ENCODE data around the gene CFAP52. TPM values are rescaled to one million over a fixed set of nuclear protein-coding genes. Genes with fewer than 3 reads are reported as not detected.
"Not testable (repeated sequence)": the region's sequence is repeated elsewhere in the genome, so short reads cannot be mapped to it uniquely, and the experiment has no call there.

Gene CFAP52
- total RNA-seq, 1 donor from 2014 or later: not detected

DNA sequence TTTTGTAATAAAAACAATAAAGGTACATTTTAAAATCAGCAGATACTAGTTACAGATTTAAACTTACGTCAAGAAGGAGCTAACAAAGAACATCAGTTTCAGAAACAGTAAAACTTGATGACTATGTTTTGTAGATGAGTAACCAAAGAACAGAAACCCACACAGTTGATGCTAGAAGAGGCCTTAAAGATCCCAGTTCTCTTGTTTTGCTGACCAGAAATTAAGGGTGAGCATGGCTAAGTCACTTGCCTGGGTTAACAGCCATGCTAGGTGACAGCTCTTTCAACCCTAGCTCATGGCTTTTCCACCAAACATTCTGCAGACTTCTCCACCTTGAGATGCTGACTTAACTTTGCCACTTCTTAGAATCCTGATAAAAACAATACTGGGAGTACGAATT lies 27.2 kb upstream of the CFAP52 start:
- no peak for FAIRE-seq
- Histone ChIP-seq H3K27me3 (ENCODE audit: control insufficient read depth, insufficient read depth, low read length) (no peaks in the 10 kb centered on the region), H3K4me3 (ENCODE audit: low read depth, low read length) (no peak overlapping the region), H3K36me3 (ENCODE audit: control insufficient read depth, insufficient read depth, low read length) (no peaks in the 10 kb centered on the region)
- no peak for DNase-seq (ENCODE audit: low read depth)
- TF ChIP-seq, protein P1, sequence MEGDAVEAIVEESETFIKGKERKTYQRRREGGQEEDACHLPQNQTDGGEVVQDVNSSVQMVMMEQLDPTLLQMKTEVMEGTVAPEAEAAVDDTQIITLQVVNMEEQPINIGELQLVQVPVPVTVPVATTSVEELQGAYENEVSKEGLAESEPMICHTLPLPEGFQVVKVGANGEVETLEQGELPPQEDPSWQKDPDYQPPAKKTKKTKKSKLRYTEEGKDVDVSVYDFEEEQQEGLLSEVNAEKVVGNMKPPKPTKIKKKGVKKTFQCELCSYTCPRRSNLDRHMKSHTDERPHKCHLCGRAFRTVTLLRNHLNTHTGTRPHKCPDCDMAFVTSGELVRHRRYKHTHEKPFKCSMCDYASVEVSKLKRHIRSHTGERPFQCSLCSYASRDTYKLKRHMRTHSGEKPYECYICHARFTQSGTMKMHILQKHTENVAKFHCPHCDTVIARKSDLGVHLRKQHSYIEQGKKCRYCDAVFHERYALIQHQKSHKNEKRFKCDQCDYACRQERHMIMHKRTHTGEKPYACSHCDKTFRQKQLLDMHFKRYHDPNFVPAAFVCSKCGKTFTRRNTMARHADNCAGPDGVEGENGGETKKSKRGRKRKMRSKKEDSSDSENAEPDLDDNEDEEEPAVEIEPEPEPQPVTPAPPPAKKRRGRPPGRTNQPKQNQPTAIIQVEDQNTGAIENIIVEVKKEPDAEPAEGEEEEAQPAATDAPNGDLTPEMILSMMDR (IDR thresholded peaks at IDR 0.05; ENCODE audit: insufficient read depth, low read length, severe bottlenecking): no peak

DNA sequence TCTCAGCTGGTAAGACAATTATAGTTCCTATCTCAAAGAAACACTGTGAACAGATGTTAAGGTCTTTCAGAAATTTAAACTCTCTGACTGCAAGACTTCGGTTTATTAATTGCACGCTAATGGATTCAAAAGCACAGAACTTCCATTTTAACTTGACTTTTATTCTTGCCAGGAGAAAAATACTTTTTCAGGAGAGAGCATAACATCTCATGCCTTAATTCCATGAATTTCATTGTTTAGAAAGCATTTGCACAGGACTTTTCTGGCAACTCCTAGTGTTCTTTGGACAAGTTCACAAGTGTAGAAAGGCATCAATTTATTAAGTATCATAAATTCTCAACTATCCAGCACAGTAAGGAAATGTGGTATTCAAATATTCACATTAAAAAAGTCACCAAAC lies 23.3 kb upstream of the CFAP52 start:
- H3K36me3 ChIP-seq (ENCODE audit: control insufficient read depth, insufficient read depth, low read length): no peaks in the 10 kb centered on the region
- H3K27me3 ChIP-seq (ENCODE audit: control insufficient read depth, insufficient read depth, low read length): no peaks in the 10 kb centered on the region
- no peak overlapping the region for H3K4me3 ChIP-seq (ENCODE audit: low read depth, low read length)
- FAIRE-seq (no peak), DNase-seq (ENCODE audit: low read depth) (no peak)
- TF ChIP-seq, protein P1 (IDR thresholded peaks at IDR 0.05; ENCODE audit: insufficient read depth, low read length, severe bottlenecking): no peak

DNA sequence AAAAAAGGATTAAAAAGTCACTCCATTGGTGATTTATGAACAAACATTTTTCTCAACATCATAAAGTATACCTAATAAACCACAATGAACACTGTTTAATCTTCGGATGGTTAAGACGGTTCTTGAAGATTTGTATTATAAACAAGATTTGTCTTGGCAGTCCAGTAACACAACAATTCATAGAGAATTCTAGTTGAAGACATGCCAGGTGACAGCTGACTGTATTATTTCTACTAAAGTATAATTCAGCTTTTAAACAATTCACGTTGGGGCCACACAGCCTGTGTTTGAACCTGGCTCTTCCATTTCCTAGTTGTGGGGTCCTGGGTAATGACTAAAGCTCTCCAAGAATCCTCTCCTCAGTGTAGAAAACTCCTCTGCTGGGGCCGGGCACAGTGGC lies 22.8 kb upstream of the CFAP52 start:
- Histone ChIP-seq H3K36me3 (ENCODE audit: control insufficient read depth, insufficient read depth, low read length) (no peaks in the 10 kb centered on the region), H3K4me3 (ENCODE audit: low read depth, low read length) (no peak overlapping the region), H3K27me3 (ENCODE audit: control insufficient read depth, insufficient read depth, low read length) (no peaks in the 10 kb centered on the region)
- DNase-seq (ENCODE audit: low read depth): no peak
- FAIRE-seq: no peak
- TF ChIP-seq, protein P1 (IDR thresholded peaks at IDR 0.05; ENCODE audit: insufficient read depth, low read length, severe bottlenecking): no peak

DNA sequence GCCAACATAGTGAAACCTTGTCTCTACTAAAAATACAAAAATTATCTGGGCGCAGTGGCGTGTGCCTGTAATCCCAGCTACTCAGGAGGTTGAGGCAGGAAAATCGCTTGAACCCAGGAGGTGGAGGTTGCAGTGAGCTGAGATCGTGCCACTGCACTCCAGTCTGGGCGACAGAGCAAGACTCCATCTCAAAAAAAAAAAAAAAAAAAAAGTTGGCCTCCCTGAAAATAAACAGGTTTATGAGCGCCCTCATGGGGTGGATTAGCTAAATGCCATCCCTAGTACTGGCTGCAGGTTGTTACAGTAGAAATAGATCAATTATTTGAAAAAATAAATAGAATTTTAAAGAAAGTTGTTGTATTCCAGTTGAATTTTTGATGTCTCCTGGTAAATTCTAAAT lies 21.7 kb upstream of the CFAP52 start:
- H3K27me3 ChIP-seq (ENCODE audit: control insufficient read depth, insufficient read depth, low read length); H3K36me3 ChIP-seq (ENCODE audit: control insufficient read depth, insufficient read depth, low read length); H3K4me3 ChIP-seq (ENCODE audit: low read depth, low read length); FAIRE-seq: not testable (repeated sequence)
- TF ChIP-seq, protein P1 (IDR thresholded peaks at IDR 0.05; ENCODE audit: insufficient read depth, low read length, severe bottlenecking): peak; percentile 34
- peak; percentile 51 for DNase-seq (ENCODE audit: low read depth)

DNA sequence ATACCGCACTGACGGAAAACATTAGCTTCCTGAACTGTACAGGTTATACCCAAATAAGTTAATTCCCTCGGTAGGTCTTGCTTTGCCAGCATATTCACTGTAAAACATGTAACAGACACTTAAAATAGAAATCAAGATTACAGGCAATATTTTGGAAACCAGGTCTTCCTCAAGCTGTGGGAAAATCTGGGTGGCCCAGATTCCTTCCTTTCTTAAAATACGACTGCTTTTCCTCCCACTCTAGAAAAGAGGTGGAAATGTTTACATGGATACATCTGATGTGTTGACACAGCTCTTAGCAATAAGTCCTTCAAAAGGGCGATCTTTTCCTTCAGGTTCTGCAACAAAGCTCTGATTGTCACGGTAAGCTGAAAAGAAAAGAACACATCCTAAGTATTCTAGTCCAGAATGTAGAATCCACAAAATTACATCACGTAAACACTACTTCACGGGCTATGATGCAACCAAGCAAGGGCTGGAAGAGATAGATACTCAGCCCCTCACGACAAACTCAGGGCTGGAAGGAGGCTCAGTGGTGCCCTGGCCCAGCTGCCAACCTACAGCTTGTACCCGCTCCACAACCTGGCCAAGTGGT lies 19.2 kb upstream of the CFAP52 start:
- no peak for DNase-seq (ENCODE audit: low read depth)
- Histone ChIP-seq H3K36me3 (ENCODE audit: control insufficient read depth, insufficient read depth, low read length) (no peaks in the 10 kb centered on the region), H3K4me3 (ENCODE audit: low read depth, low read length) (no peak overlapping the region), H3K27me3 (ENCODE audit: control insufficient read depth, insufficient read depth, low read length) (no peaks in the 10 kb centered on the region)
- TF ChIP-seq, protein P1 (IDR thresholded peaks at IDR 0.05; ENCODE audit: insufficient read depth, low read length, severe bottlenecking): no peak
- no peak for FAIRE-seq

DNA sequence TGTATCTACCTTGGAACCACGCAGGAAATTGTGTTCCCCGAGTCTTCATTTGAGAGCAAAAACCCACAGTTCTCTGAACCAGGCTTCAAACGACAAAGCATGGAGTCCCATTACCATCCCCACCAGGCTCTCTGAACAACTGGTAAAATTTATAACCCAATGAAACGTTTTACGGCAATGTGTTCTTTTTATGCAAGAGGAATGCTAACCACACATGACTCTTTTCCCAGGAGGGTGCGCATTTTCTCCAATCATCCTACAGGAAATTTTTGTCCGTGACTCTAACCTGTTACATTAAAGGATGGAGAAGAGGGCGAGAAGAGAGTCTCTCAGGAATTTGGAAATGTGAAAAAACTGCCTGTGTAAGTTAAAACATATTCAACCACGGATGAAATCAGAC lies 18.6 kb upstream of the CFAP52 start:
- H3K27me3 ChIP-seq (ENCODE audit: control insufficient read depth, insufficient read depth, low read length): no peaks in the 10 kb centered on the region
- no peaks in the 10 kb centered on the region for H3K36me3 ChIP-seq (ENCODE audit: control insufficient read depth, insufficient read depth, low read length)
- no peak for DNase-seq (ENCODE audit: low read depth)
- TF ChIP-seq, protein P1 (IDR thresholded peaks at IDR 0.05; ENCODE audit: insufficient read depth, low read length, severe bottlenecking): no peak
- no peak overlapping the region for H3K4me3 ChIP-seq (ENCODE audit: low read depth, low read length)
- FAIRE-seq: no peak

Data from bronchial epithelial cell (primary cell).